ENCODE results near the gene GMIP.

- no peak for TF ChIP-seq CTCF (IDR thresholded peaks at IDR 0.05)
- no peak for TF ChIP-seq POLR2A (IDR thresholded peaks at IDR 0.05)
Observed at GRCh38 chr19:19652482-19653295, 9.2 kb upstream of the GMIP start.
